H54 (cell line): ENCODE data around the gene MORF4L1.
A peak's percentile ranks its signal among the peaks of the same experiment; 100 is the strongest.
"Not testable (repeated sequence)": the region's sequence is repeated elsewhere in the genome, so short reads cannot be mapped to it uniquely, and the experiment has no call there.

Experiments
- DNase-seq: peaks from one replicate; pipeline ENCODE4 v3.0.0; 2011; ENCODE audit warnings: low spot score, mixed read lengths; ENCODE audit not compliant: insufficient read length
- FAIRE-seq: peaks from 3 replicates; lab custom pipeline; 2011; peaks lifted over from hg19 to GRCh38; lab: Jason Lieb, UNC
- POLR2A ChIP-seq: IDR thresholded peaks from 2 replicates; pipeline ENCODE4 v1.6.1; 2011; ENCODE audit warnings: low read depth, mild to moderate bottlenecking, low read length

MORF4L1 gene

DNA sequence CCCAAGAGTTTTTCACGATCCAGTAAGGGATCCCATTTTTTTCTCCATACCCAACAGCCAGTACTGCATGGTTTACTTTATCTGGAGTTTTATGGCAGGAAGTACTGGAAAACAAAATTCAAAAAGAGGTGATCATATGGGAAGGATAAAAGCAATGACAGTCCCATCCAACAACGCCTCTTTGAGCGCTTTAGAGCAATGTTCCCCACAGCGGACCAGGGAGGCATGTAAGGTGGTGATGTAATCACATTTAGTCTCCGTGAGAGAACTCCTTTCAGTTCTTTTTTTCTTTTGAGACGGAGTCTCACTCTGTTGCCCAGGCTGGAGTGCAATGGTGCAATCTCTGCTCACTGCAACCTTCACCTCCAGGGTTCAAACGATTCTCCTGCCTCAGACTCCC lies 50.3 kb downstream of the MORF4L1 start:
- DNase-seq (no peak), FAIRE-seq (no peak)
- TF ChIP-seq POLR2A: no peak

DNA sequence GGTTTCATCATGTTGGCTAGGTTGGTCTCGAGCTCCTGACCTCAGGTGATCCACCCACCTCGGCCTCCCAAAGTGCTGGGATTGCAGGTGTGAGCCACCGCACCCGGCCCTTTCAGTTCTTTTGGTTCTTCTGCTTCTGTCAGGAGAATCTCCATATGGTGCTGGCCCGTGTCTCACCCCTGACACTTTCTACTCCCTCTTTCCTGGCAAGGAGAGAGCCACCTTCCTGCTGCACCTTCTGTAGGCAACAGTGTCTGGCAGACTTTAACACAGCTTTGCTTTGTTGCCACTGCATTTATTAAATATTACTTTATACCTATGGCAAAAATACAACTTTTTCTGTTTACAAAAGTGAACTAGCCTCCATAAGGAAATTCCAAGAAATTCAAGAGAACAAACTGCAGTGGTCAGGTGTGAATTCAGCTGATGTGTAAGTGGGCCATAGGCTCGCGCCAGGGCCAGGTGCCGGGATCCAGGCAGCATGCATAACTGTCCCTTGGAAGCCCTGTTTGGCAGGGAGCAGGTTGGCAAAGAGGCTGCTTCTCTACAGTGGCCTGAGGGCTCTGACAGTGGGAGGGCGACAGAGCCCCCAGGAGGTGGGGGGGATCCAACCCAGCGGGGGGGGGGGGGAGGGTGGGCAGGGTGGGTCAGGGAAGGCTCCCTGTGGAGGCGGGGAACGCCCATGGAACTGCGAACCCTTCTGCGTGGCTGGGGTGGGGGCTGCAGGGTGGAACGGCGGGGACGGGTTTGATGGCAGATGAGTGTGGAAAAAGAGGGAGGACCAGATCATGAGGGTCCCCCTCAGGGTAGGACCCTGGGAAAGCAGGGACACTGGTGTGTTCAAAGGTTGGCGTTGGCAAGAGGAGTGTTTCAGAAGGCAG lies 51.0 kb downstream of the MORF4L1 start:
- FAIRE-seq (no peak), DNase-seq (no peak)
- TF ChIP-seq POLR2A: no peak

DNA sequence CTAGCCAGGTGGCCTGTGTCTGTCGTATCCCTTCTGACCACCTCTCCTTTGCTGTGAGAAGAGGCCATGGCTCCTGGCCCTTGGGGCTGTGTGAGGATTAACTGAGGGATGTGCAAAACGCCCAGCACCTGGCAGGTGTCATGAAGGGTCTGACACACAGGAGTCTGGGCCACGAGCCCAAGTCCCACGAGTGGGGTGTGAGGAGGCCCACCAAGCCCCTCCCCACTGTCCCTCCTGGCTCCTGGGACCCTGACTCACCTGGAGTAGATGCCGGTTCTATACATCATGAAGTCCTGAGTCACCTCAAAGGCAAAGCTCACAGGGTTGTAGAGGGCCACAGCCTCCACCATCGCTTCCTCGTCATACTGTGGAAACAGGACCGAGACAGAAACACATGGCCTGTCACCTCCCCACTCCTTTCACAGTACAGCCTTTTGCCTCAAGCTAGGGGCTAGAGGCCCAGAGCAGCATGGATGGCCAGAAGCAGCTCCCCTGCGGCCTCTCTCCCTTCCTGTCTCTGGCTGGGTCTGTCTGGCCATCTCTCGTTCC lies 52.5 kb downstream of the MORF4L1 start:
- TF ChIP-seq POLR2A: no peak
- no peak for DNase-seq
- no peak for FAIRE-seq

DNA sequence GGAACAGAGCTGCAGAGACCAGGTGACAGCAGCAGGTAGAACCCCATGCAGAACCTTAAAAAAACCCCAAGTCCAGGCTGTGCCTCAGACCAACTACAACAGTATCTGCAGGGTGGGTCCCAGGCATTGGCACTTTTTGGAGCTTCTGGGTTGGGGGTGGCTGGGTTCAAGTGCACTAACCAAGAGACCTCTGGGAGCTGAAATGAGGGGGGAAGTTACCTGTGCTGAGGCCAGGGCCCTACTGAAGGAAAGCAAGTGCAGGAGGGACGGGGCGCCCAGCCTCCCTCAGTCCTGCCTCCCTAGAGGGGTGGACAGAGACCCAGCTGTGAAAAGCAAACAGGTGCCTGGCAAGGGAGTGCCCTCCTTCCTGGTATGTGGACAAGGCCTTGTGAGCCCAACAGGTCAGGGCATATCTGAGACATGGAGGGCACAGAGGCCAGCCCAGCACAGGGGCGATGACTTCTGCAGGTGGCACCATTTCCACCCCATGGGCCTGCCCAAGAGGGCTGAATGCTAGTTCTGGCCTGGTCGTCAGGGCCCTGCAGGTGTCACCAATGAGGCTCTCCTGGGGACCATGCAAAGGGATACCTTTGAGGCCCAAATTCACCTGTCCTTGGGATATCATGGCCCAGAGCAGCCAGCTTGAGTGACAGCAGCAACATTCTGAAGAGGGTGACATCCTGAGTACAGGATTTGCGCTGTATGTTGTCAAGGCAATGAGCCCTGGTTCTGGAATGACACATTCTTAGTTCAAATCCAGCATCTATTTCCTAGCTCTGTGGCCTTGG lies 53.5 kb downstream of the MORF4L1 start:
- DNase-seq: no peak
- TF ChIP-seq POLR2A: no peak
- no peak for FAIRE-seq

DNA sequence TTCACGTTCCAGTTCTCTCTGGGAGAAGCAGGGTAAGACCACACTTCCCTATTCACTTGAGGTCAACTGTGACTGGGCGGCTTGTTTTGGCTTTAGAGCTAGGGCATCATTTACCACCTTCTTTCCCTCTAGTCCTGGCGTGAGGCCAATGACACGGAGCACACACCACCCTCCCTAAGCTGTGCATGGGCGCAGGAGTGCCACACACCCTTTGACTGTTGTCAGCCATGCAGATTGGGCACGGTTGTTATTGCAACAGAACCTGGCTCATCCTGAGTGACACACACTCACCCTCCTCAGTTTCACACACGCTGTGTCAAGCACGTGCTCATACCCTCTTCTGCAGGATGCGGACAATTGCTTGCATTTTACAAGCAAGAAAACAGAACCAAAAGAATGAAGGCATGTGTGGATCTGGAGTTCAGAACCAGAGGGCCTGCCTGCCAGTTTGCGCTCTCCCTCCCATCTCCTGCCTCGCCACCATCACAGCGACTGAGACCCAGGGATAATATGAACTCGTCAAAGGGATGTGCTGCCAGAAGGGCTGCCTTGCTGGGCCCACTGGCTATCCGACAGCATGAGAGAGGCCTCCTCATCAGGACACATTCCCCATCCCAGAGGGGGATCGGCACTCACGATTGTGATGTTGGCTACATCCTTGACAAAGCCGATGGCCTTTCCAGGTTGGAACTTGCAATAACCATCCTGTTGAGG lies 54.5 kb downstream of the MORF4L1 start:
- TF ChIP-seq POLR2A: no peak
- DNase-seq (no peak), FAIRE-seq (no peak)

DNA sequence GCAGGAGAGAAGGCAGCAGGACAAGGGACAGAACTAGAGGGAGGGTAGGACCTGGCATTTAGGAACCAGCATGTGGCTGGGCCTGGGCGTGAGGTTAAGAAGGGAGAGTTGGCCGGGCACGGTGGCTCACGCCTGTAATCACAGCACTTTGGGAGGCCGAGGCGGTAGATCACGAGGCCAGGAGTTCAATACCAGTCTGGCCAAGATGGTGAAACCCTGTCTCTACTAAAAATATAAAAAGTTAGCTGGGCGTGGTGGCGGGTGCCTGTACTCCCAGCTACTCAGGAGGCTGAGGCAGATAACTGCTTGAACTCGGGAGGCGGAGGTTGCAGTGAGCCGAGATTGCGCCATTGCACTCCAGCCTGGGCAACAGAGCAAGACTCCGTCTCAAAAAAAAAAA lies 55.5 kb downstream of the MORF4L1 start:
- DNase-seq, FAIRE-seq: not testable (repeated sequence)

DNA sequence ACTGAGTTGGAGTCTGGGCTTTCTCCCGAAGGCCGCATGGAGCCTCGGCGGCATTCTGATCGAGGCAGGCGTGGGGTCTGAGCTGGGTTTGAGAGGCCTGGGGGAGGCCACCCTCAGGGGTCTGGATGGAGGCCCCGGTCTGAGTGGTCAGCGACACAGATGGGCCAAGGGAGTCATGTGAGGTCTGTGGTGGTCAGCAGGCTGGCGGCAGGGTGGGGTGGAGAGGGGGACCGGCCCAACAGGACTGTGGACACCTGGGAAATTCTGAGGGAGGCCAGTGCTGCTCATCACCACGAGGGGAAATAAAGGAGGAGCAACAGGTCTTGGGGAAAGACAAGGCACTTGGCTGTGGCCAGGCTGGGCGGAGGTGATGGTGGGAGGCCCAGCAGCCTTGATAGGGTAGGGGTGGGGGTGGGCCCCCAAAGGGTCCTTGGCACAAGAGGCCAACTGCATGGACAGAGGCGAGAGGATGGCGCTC lies 56.0 kb downstream of the MORF4L1 start:
- no peak for FAIRE-seq
- DNase-seq: no peak
- TF ChIP-seq POLR2A: no peak

DNA sequence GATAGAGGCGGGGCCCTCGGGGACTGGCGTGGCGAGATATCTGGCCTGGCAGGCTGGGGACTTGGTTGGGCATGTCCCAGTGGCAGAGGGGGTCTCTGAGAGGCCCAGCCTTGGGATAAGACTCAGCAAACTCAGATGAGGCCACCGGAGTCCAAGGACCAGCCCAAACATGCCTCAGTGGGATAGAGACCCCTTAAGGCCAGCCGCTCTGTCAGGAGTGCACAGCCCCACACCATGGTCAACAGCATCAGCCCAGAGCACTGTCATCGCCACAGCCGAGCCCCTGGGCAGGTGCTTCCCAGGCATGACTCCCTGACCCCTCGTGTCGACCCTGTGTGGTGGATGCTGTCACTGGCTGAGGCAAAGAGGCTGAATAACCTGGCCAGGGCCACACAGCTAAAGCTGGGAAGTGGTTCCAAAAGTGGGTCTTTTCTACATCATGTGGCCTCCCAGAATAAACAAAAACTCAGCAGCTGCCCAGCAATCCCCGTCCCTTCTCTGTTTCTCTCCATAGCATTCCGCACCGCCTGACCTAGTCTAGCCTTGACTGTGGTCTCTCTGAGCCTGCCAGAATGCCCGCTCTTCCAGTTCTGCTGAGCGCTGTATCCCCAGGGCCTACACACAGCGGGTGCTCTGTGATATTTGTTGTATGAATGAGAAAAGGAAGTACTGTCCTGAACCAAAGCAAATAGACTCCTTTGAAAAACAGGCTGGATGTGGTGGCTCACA lies 57.0 kb downstream of the MORF4L1 start:
- no peak for TF ChIP-seq POLR2A
- FAIRE-seq (no peak), DNase-seq (no peak)

DNA sequence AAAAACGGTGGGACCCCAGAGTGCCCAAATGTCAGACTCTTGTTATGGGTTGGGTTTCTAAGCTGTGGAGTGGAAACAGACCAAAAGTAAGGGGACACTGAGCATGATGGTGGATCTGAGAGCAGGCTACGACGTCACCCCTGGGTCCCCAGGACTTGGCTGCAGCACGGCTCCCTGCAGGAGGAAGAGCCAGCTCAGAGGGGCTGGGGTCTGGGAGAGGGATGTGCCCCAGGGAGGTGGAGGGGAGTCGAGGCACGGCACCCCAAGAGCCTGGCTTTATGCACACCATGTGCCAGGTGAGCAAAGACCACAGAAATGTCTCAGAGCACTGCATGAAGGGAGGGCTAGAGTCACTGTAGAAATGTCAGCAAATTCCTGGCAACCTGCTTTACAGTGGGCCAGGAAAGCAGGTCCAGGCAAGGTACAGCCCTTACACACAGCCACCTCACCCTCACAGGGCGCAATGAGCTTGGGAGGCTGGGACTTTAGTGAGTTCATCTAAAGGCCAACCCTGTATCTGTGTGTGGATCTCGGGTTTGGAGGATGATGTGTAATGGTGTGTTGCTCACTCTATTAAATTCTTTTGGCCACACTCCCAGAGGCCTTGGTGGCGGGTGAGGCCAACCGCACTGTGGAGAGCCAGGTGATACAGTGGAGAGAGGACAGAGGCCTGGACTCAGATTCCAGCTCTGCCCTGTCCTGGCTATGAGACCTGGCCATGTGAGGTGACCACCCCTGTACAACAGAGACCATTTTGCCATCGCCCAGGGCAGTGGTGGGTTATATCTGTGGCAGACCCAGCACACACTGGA lies 58.1 kb downstream of the MORF4L1 start:
- FAIRE-seq (no peak), DNase-seq (peak; percentile 75)
- TF ChIP-seq POLR2A: no peak

DNA sequence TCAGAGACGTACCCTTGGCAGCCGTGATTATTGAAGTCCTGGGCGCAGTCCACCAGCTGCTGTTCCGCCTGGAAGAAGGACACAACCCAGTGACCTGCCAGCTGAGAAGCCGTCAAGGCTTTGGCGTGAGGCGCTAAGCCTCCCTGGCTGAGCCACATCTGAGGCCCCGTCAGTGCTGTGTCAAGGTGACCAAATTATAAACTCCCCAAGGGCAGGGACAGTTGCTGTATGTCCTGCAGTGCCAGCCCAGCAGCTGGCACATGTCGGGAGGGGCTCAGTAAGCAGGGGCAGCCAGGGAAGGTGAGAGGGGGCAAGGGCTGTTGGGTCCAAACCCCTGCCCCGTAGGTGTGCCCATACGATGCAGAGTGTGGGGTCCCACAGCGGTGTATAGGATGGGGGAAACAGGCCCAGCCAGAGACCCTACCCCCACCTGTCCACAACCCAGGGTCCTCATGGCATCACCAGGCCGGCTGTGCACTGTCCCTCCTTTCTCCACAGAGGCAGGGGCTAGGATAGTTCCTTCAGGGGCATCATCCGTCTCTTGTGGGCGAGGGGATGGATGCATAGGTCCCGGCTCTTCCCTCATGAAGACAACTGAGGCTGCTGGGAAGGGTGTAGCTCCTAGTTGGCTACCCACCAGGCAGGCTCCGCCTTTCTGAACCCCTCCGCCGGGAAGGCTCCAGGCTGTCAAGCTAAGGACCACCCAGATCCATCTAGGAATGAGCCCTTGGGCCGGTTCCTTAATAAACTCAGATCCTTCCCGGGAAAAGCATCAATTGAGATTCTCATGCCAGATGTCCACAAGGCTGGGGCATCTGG lies 59.0 kb downstream of the MORF4L1 start:
- FAIRE-seq: no peak
- DNase-seq: no peak
- no peak for TF ChIP-seq POLR2A

DNA sequence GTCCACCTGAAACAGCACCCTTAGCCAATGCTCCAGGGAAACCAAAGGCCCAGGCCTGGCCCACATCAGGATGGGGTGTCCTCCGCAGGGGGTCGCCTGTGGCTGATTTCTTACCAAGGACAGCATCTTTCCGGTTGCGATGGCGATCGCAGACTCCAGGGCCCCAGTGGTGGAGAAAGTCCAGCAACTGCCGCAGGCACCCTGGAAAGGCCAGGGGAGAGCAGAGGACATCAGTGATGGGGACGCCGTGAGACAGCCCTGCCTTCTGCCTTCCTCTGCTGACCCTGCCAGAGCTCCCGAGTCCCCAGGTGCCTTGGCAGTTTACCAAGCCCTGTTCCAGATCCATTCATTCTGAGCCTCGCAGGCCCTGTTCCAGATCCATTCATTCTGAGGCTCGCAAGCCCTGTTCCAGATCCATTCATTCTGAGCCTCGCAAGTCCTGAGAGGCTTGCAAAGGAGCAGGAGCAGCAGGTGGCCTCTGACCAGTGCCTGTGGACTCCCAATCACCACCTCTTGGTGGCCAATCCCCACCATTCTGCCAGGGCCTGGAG lies 59.6 kb downstream of the MORF4L1 start:
- FAIRE-seq: no peak
- no peak for DNase-seq
- no peak for TF ChIP-seq POLR2A
